MCF 10A (cell line): Measurements from ENCODE around the gene ATAD1. TPM values are rescaled to one million over a fixed set of nuclear protein-coding genes. Genes with fewer than 3 reads are reported as not detected.

ENCODE experiments used
- Bru-seq: library from RNA; stranded (reverse); fragments of 400-500 nt; gene quantifications from one replicate; lab custom pipeline; 2021; lab: Mats Ljungman, UMichigan
- BruChase-seq, 2 experiments: library from RNA; stranded (reverse); fragments of 400-500 nt; gene quantifications; one replicate each; lab custom pipeline; 2021; lab: Mats Ljungman, UMichigan
- BruUV-seq: library from RNA; stranded (reverse); fragments of 400-500 nt; replicated peaks from 2 replicates; lab custom pipeline; 2021; lab: Mats Ljungman, UMichigan
- CTCF ChIA-PET: fragments of 300-600 bp; sonication (Branson Sonifier 250); formaldehyde crosslinking; extraction: SDS; loops from one replicate; lab custom pipeline; 2021; ENCODE audit warnings: antibody characterized with exemption, inconsistent platforms; lab: Yijun Ruan, JAX
- POLR2A ChIA-PET: fragments of 300-600, 350-650 bp; sonication (Branson Sonifier 250); formaldehyde crosslinking; extraction: SDS; loops from one replicate; lab custom pipeline; 2020; ENCODE audit warnings: antibody characterized with exemption, inconsistent platforms; lab: Yijun Ruan, JAX
- DNase-seq: peaks from one replicate; pipeline ENCODE4 v3.0.0-alpha.2; 2018; ENCODE audit not compliant: unreplicated experiment
- H3K27ac Mint-ChIP-seq: one replicate; pipeline ENCODE4 v1.8.0; 2022; ENCODE audit warnings: mild to moderate bottlenecking, low read depth, mixed read lengths; ENCODE audit not compliant: unreplicated experiment
- H3K27me3 Mint-ChIP-seq: one replicate; pipeline ENCODE4 v1.8.0; 2022; ENCODE audit warnings: mixed read lengths; ENCODE audit not compliant: insufficient read depth, unreplicated experiment
- H3K36me3 Mint-ChIP-seq: one replicate; pipeline ENCODE4 v1.8.0; 2022; ENCODE audit warnings: mild to moderate bottlenecking, moderate library complexity, mixed read lengths; ENCODE audit not compliant: insufficient read depth, unreplicated experiment
- H3K4me1 Mint-ChIP-seq: one replicate; pipeline ENCODE4 v1.8.0; 2022; ENCODE audit warnings: mixed read lengths; ENCODE audit not compliant: insufficient read depth, unreplicated experiment
- H3K4me3 Mint-ChIP-seq: one replicate; pipeline ENCODE4 v1.8.0; 2022; ENCODE audit warnings: mild to moderate bottlenecking, moderate library complexity, mixed read lengths; ENCODE audit not compliant: unreplicated experiment
- H3K9me3 Mint-ChIP-seq: one replicate; pipeline ENCODE4 v1.8.0; 2022; ENCODE audit warnings: mixed read lengths; ENCODE audit not compliant: unreplicated experiment
- intact Hi-C: fragments of 100-400 bp; cut with micrococcal nuclease; formaldehyde crosslinking; loops from 2 replicates; pipeline ENCODE4 v1.14.1; 2022
- long read RNA-seq: library from polyadenylated mRNA; stranded (forward); transcript quantifications from one replicate; pipeline ENCODE4 v2.0.0, GENCODE V29; 2022
- total RNA-seq: library from RNA; stranded (reverse); gene quantifications from 2 replicates; pipeline ENCODE4 v1.2.3, GENCODE V29; 2022
- TF ChIP-seq, protein P1 (sequence below): fragments of 200-600 bp; IDR thresholded peaks from one replicate; pipeline ENCODE4 v1.8.0; 2022; ENCODE audit warnings: antibody characterized with exemption, mild to moderate bottlenecking; ENCODE audit not compliant: unreplicated experiment

The ATAD1 gene, protein sequence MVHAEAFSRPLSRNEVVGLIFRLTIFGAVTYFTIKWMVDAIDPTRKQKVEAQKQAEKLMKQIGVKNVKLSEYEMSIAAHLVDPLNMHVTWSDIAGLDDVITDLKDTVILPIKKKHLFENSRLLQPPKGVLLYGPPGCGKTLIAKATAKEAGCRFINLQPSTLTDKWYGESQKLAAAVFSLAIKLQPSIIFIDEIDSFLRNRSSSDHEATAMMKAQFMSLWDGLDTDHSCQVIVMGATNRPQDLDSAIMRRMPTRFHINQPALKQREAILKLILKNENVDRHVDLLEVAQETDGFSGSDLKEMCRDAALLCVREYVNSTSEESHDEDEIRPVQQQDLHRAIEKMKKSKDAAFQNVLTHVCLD
- total RNA-seq (75.2 and 80.7 TPM in 2 replicates), Bru-seq, nascent RNA (percentile 95 among the genes with signal in this experiment), BruChase-seq, experiment 1, labeled RNA remaining after a 6-hour chase (percentile 95 among the genes with signal in this experiment), BruChase-seq, experiment 2, labeled RNA remaining after a 2-hour chase (percentile 93 among the genes with signal in this experiment)
- long read RNA-seq, full-length matches to known transcripts: 61 of 274 reads
- long read RNA-seq, partial matches to known transcripts: 6 of 274 reads
- long read RNA-seq, other reads (novel, unspliced or antisense): 207 of 274 reads

DNA sequence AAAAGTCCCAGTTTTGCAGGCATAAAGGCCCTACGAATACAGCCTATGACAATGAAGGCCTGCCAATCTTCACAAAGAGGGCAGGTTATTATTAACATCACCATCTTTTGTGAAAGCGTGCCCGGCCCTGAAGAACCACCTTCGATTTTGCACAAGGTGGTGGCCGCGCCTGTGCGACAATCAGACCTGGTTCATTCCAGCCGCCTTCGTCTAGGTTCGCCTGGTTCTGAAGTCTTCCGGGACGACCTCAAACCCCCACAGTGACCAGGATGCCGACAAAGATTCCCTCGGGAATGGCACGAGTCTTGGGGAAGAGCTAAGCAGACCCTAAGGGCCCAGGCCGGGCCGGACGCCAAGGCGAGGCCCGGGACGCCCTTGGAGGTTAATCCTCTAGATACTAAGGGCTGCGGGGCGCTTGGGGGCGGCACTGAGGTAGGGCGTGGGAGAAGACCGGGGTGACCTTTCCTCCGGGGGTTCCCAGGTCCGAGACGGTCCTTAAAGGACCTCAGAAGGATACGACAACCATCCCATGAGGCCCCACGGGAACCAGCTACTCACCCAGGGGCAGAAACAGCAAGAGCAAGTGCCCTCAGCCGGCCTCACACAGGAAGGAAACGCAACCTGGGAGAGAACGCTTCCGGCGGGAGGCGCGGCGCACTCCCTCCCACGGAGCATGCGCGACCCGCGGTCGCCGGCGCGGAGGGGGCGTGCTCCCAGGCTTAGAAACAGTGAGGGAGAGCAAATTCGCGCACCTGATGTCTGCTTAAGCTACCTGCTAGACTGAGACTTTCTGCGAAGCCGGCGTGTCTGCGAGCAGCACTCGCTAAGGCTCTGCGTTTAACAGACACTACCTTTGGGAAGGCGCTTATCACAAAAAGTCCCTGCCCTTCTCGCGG lies at the start of gene ATAD1:
TSS of gene ATAD1 (minus strand) at position 618 of the 896 bp plus-strand sequence. CDS start 3,627 bp downstream, outside the sequence.
- TSS peak; percentile 40 for BruUV-seq
- Mint-ChIP-seq H3K36me3 (peaks cover 18% of the 10 kb centered on the region), H3K9me3 (no peaks in the 10 kb centered on the region), H3K27me3 (no peaks in the 10 kb centered on the region), H3K4me1 (peaks cover 17% of the 10 kb centered on the region), H3K4me3 (peak within 1 kb of the TSS; percentile 95), H3K27ac (peak within 1 kb of the TSS; percentile 79)
- CTCF ChIA-PET: interaction anchor here (0.6 to 4.4 kb wide), 12 partner anchors 11 to 706 kb away, joined by 3 to 17 read pairs (median 4); no protein-coding TSS in a partner anchor
- DNase-seq: peak; percentile 89
- TF ChIP-seq, protein P1, sequence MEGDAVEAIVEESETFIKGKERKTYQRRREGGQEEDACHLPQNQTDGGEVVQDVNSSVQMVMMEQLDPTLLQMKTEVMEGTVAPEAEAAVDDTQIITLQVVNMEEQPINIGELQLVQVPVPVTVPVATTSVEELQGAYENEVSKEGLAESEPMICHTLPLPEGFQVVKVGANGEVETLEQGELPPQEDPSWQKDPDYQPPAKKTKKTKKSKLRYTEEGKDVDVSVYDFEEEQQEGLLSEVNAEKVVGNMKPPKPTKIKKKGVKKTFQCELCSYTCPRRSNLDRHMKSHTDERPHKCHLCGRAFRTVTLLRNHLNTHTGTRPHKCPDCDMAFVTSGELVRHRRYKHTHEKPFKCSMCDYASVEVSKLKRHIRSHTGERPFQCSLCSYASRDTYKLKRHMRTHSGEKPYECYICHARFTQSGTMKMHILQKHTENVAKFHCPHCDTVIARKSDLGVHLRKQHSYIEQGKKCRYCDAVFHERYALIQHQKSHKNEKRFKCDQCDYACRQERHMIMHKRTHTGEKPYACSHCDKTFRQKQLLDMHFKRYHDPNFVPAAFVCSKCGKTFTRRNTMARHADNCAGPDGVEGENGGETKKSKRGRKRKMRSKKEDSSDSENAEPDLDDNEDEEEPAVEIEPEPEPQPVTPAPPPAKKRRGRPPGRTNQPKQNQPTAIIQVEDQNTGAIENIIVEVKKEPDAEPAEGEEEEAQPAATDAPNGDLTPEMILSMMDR: no peak
- intact Hi-C loops: loop anchor here (1.0 to 5.0 kb wide), 2 partner anchors 25 to 44 kb away; partner anchors contain the start of genes KLLN and PTEN
- POLR2A ChIA-PET: interaction anchor here (0.6 to 4.6 kb wide), 33 partner anchors 10 to 1530 kb away, joined by 3 to 186 read pairs (median 4); partner anchors contain the start of genes ANKRD22, FAS, KLLN and PTEN

DNA sequence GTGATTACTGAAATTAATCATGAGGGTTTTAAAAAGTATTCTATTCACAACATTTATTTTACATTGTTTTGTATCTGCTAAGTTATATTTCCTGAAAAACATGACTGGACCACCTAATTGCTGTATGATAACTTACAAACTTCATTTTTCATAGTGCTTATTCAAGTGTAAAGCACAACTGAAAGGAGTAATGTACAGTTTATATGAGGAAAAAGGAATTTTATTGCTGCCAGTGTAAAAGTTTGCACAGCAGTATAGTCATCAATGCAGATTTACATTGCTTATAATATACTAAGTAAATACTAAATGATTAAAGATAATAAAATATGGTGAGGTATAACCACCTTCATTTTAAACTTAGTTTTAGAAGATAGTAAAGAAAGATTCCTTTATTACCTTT lies 49.4 kb upstream of the ATAD1 start:
- Mint-ChIP-seq H3K4me3 (peak overlapping the region; percentile 87), H3K4me1 (peaks cover 17% of the 10 kb centered on the region), H3K36me3 (peaks cover 12% of the 10 kb centered on the region), H3K9me3 (no peaks in the 10 kb centered on the region), H3K27me3 (no peaks in the 10 kb centered on the region), H3K27ac (peak overlapping the region; percentile 75)
- intact Hi-C loops: no loop called here
- DNase-seq: peak; percentile 17
- ChIA-PET CTCF (interaction anchor here (0.7 kb wide), 1 partner anchor 423 kb away, joined by 3 read pairs; no protein-coding TSS in a partner anchor), POLR2A (interaction anchor here (1.0 to 1.1 kb wide), 3 partner anchors 12 to 1126 kb away, joined by 3 to 4 read pairs (median 4); no protein-coding TSS in a partner anchor)
- TF ChIP-seq, protein P1: no peak
- BruUV-seq: no TSS peak

DNA sequence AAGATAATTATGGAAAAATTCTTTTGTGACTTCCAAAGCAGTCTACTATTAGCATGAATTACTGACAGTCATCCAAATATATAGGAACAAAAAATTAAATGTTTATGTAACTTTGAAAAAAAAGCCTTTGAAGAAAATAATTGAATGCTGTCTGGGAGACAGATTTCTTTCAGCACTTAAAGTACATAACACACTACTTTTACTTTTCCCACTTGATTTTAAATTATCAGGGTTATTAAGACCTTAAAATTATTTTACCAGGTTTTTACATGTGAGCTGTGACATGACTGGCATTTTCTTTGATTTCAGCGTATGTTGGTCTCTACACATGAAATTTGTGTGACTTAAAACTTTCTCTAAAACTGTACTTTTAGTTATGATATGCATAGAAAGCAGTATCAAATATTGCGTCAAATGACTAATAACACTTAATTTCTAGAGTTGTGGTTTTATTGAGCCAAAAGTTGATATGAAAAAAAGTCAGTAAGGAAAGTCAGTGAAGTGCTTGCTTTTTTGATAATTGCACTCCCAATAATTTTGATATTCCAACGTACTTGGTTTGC lies 48.5 kb upstream of the ATAD1 start:
- POLR2A ChIA-PET: interaction anchor here (0.6 to 7.8 kb wide), 12 partner anchors 9 to 1124 kb away, joined by 3 to 192 read pairs (median 10); partner anchors contain the start of genes ATAD1 and FAS
- H3K27ac Mint-ChIP-seq: peak overlapping the region; percentile 75

More for the DNA sequence above, 48.5 kb upstream of the ATAD1 start:
- CTCF ChIA-PET: interaction anchor here (0.6 to 1.4 kb wide), 2 partner anchors 66 to 343 kb away, joined by 3 read pairs; no protein-coding TSS in a partner anchor
- intact Hi-C loops: no loop called here
- DNase-seq: peak; percentile 19
- no peaks in the 10 kb centered on the region for H3K9me3 Mint-ChIP-seq
- TF ChIP-seq, protein P1: no peak
- H3K4me3 Mint-ChIP-seq: peak overlapping the region; percentile 87
- peaks cover 19% of the 10 kb centered on the region for H3K4me1 Mint-ChIP-seq
- BruUV-seq: no TSS peak
- peaks cover 12% of the 10 kb centered on the region for H3K36me3 Mint-ChIP-seq
- no peaks in the 10 kb centered on the region for H3K27me3 Mint-ChIP-seq
